Measurements from ENCODE around the gene TBC1D5.

DNA sequence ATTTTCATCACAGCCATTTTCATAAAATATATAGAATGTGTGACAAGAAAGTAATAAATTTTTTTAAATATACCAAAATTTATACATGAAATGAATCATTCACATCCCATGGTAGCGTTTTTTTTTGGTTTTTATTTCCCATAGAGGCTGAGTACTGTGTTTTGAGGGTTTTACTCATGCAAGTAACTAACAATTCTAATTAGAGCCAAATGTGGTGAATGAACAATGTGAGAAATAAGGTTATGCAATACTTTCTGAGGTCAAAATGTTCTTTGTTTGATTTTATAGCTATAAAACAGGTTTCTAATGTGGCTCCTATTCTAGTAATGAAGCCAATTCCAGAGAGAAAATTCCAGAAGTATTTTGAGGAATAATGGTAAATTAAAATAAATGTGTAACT lies 386.8 kb downstream of the TBC1D5 start:
- TF ChIP-seq CTCF (IDR thresholded peaks at IDR 0.05) (no peak), POLR2A (IDR thresholded peaks at IDR 0.05) (no peak)
